Stimulated activated naive CD4-positive, alpha-beta T cell (primary cell): ENCODE results near the gene GABRD.

Experiments used
- DNase-seq, 6 experiments: peaks; one replicate each; lab custom pipeline; 2025; lab: John Stamatoyannopoulos, UW

The GABRD gene

DNA sequence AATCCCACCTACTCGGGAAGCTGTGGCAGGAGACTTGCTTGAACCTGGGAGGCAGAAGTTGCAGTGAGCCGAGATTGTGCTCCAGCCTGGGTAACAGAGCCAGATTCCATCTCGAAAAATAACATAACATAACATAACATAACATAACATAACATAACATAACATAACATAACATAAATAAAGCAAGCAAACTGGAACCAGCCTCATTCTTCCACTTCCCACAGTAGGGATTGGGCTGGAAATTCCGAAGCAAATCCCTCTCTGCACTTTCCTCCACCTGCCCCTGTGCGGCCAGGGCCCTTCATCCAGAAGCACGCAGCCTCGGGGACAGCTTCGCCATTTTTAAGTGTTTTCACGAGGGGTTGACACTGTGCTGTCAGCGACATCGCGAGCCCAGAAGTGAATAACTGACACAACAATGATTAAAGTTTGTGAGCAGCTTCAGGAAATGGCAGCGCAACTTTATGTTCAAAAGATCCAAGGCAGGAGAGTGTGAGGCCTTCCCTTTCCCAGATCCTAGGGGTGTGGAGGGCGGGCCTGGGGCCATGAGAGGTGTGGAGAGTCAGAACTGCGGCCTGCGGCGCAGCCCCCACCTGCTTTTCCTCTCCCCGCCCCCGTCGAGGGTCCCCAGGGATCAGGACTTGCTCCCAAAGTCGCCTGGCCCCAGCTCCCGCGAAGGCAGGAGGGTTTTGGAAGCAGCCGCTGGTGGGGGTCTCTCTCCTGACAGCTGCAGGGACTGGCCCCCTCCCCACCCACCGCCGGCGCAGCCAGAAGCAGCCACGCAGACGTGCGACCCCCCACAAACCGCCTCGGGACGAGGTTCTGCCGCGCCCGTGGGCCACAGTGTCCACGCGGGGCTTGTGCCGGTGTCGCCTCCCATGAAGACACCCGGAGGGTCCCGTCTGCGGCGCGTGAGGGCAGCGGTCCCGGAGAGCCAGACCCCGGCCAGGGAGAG, 651 bp upstream of the GABRD start:
- DNase-seq: peak in 1 of 6 experiments; percentile 10

DNA sequence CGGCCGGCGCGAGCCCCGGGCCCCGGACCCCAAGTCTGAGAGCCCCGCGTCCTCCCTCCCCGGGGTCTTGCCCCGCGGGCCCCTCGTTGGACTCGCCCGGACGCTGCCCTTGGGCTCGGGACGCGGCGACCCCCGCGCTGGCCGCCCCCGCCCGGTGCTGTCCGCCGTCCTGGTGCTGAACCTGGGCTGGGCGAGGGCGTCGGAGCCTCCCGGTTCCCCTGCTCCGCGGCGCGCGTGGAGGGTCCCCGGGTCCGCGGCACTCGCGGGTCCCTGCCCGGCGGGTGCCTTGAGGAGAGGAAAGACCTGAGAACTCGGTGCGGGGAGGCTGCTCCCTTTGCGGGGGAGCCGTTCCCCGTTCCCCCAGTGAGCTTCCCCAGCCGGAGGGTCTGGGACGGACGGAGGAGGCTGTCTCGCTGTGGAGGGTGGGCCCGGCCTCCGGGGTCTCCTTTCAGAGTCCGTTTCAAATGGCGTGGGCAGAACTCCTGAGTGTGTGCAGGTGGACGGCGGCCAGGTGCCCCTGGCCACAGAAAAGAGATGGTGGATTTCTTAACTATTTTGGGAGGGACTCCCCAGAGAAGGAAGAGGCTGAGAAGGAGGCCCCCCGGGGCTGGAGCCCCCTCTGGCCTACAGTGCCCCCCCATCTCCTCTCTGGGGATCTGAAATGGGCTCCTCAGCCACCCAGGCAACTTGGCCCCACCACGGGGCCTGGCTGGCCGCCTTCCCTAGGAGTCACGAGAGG, 595 bp downstream of the GABRD start:
- DNase-seq: no peak

- no peak for DNase-seq
These were observed 1.1 kb downstream of the GABRD start for GRCh38 chr1:2020310-2020655.

GRCh38 chr1:2021550-2021949, 2.4 kb downstream of the GABRD start:
- DNase-seq: no peak

- DNase-seq: no peak
These were observed 3.1 kb downstream of the GABRD start for GRCh38 chr1:2022063-2022770.

DNA sequence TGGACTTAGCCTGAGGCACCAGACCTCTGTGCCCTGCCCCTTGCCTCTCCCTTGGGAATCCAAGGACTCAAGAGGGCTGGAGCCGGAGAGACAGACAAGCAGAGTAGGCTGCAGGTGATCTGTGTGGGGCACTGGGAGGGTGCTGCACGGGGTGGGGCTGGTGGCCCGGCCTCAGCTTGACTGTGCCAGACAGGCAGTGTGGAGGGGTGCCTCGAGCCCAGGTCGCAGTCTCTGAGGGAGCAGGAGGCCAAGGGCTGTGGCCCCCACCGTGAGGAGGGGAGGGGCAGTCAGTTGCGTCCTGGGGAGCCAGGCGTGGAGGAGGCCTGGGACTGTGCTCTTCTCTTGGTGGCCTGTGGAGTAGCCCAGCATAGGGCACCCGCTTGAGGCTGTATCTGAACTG, 4.0 kb downstream of the GABRD start:
- DNase-seq: no peak

- no peak for DNase-seq
These were observed 5.3 kb downstream of the GABRD start for GRCh38 chr1:2024451-2024850.

- no peak for DNase-seq
These were observed 5.7 kb downstream of the GABRD start for GRCh38 chr1:2024887-2025286.

DNA sequence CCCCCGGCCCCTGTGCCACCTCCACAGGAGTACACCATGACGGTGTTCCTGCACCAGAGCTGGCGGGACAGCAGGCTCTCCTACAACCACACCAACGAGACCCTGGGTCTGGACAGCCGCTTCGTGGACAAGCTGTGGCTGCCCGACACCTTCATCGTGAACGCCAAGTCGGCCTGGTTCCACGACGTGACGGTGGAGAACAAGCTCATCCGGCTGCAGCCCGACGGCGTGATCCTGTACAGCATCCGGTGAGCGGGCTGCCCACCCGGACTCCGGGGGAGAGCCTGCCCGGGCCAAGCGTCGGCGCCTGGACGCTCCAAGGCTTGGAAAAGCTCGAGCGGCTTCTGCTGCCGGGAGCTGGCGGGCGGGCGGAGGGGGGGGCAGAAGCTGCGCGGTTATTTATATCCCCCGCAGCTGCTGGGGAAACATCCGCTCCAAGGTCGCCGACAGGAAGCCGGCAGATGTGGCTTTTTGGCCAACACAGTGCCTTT, 6.4 kb downstream of the GABRD start:
- DNase-seq: peak in 2 of 6 experiments; percentile 14 to 43

- no peak for DNase-seq
These were observed 8.9 kb downstream of the GABRD start for GRCh38 chr1:2027961-2028583.

DNA sequence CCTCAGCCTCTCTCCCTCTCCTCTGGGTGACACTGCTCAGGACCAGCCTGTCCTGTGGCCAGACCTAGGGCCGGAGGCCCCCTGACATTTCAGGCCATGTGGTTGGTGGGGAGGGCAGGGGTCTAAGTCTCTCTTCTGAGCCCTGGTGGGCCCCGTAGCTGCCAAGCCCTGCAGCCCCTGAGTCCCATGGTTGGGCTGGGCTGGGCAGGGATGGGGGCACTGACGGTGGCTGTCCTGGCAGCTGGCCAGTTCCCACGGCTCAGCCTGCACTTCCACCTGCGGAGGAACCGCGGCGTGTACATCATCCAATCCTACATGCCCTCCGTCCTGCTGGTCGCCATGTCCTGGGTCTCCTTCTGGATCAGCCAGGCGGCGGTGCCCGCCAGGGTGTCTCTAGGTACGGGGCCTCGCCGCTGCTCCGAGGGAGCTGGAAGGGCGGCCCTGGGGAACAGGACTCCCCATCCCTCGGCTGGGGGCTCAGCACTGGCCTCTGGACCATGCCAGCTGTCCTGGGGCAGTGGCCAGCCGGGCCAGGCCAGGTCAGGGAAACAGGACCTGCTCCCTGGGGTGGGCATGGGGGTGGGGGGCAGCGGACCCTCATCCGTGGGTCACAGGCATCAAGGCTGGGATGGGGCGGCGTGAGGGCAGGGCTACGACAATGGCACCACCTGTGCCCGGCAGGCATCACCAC, 9.9 kb downstream of the GABRD start:
- no peak for DNase-seq

DNA sequence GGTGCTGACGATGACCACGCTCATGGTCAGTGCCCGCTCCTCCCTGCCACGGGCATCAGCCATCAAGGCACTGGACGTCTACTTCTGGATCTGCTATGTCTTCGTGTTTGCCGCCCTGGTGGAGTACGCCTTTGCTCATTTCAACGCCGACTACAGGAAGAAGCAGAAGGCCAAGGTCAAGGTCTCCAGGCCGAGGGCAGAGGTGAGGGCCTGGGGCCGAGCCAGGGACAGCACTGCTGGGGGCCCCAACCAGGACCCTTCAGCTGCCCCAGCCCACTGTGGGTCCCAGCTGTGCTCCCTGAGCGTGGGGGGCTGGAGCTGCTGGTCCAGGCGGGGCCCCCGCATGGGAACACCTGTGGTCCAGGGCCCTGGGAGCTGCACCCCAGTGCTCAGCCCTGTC, 10.4 kb downstream of the GABRD start:
- no peak for DNase-seq

GRCh38 chr1:2030076-2030871, 11.1 kb downstream of the GABRD start:
- DNase-seq: no peak

- no peak for DNase-seq
These were observed 12.7 kb downstream of the GABRD start for GRCh38 chr1:2031546-2032540.

DNA sequence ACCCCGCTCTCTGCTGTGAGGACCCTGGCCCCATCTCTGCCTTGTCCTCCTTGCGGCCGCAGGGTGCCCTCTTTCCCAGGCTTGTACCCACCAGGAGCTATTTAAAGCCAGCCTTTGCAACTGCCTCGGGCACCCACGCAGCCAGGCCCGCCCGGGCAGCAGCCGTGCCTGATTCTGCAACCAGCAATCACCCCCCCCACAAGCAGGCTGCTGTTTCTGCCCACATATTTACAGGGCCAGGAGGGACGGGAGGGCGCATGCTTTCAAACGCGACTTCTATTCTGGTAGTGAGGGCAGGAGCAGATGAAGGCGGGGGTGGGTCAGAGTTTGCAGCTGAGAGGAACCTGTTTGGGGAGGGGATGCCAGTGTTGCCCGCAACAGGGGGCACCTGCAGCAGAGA, 13.6 kb downstream of the GABRD start:
- DNase-seq: no peak

GRCh38 chr1:2033165-2033564, 14.0 kb downstream of the GABRD start:
- DNase-seq: no peak

GRCh38 chr1:2036287-2036686, 17.1 kb downstream of the GABRD start:
- DNase-seq: no peak

DNA sequence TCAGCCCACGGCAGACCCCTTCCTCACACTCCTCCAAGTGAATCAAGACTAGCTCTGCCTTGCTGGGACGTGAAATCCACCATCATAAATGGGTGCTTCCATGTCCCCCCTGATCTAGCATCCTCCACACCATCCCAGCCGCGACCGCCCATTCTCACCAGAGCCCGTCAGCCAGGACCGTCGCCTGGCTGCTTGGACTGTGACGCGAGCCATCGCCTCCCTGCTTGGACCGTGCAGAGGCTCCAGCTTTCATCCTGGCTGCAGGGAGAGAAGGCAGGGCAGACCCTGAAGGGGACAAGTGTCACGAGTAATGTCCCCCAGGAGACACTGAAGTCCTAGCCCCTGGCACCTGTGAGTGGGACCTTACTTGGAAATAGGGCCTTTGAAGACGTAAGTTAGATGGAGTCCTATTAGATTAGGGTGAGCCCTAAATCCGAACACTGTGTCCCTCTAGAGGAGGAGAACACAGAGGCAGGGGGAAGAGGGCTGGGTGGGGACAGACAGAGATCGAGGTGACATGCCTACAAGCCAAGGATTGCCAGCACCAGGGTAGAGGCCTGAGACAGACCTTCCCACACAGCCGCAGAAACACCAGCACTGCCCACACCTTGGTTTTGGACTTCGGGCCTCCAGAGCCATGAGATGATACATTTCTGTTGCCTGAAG, 18.3 kb downstream of the GABRD start:
- DNase-seq: no peak

- DNase-seq: no peak
These were observed 19.1 kb downstream of the GABRD start for GRCh38 chr1:2038229-2038628.
